Activated T-cell treated with anti-CD3 and anti-CD28 coated beads, Interleukin-2, amount 50 U/mL, for 72 hours (primary cell): ENCODE measurements around the gene GET3. TPM values are rescaled to one million over a fixed set of nuclear protein-coding genes. Genes with fewer than 3 reads are reported as not detected.
"Not testable (repeated sequence)": the region's sequence is repeated elsewhere in the genome, so short reads cannot be mapped to it uniquely, and the experiment has no call there.

Experiments
- ATAC-seq, 2 donors: fragments of 150-1000 bp; cut with Tn5 transposase; replicated peaks in 1 of 2; 2 replicates each; pipeline ENCODE4 v1.10.0; 2021; ENCODE audit warnings: moderate library complexity in 2 of 2, mild to moderate bottlenecking in 1 of 2
- DNase-seq, 2 donors: peaks; one replicate each; pipeline ENCODE4 v3.0.0; 2021 to 2022; ENCODE audit warnings: mixed read lengths in 1 of 2
- H3K27ac Mint-ChIP-seq: one replicate; pipeline ENCODE4 v1.8.0; 2022; ENCODE audit warnings: mild to moderate bottlenecking, moderate library complexity, mixed read lengths
- H3K27me3 Mint-ChIP-seq: one replicate; pipeline ENCODE4 v1.8.0; 2022; ENCODE audit warnings: low read depth, mixed read lengths
- H3K36me3 Mint-ChIP-seq, 2 donors: one replicate each; pipeline ENCODE4 v1.8.0; 2022; ENCODE audit warnings: mixed read lengths in 2 of 2, mild to moderate bottlenecking in 1 of 2; ENCODE audit not compliant: insufficient read depth in 2 of 2
- H3K4me1 Mint-ChIP-seq: one replicate; pipeline ENCODE4 v1.8.0; 2022; ENCODE audit warnings: low read depth, mixed read lengths
- H3K4me3 Mint-ChIP-seq, 2 donors: one replicate each; pipeline ENCODE4 v1.8.0; 2022; ENCODE audit warnings: mild to moderate bottlenecking in 2 of 2, mixed read lengths in 2 of 2, moderate library complexity in 2 of 2
- H3K9me3 Mint-ChIP-seq, 2 donors: one replicate each; pipeline ENCODE4 v1.8.0; 2022; ENCODE audit warnings: mixed read lengths in 2 of 2
- total RNA-seq, 2 donors: library from RNA; stranded (reverse); gene quantifications; one replicate each; pipeline ENCODE4 v1.2.3, GENCODE V29; 2022

Gene GET3
- 10 to 100 TPM; 42.6 to 43.7 TPM for total RNA-seq

DNA sequence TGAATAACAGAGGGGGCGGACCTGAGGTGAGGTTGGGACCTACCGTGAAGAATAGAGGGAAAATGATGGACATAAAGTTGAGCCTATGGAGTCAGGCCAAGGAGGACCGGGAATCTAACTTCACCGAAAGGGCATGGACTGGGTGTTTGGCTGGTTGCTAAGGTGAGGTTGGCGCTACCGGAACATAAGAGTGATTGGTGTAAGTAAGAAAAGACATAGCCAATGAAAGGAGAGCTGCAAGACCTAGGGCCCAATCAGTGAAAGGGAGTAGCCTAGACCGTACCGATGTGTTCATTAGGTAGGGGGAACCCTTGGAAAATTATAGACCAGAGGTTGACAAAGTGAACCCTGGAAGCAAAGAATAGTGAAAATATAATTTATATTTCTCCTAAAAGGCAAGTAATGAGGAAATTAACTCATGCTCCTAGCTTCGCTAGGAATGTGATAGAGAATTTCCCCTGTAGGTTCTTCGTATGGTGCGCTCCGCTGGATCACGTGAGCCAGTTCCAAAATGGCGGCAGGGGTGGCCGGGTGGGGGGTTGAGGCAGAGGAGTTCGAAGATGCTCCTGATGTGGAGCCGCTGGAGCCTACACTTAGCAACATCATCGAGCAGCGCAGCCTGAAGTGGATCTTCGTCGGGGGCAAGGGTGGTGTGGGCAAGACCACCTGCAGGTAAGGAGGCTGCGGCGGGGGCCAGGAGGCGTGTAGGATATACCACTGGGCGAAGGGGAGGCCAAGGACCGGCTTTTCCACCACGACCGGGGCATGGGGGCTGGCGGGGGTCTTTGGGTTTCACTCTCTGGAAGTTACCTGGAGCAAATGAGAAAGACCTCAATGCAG is at the start of gene GET3:
GET3 (plus strand) TSS at position 503 of the 840 bp plus-strand sequence; CDS start at position 512, 9 bp downstream.
- Mint-ChIP-seq H3K36me3 (peaks cover 7 to 11% of the 10 kb centered on the region in 2 donors), H3K4me1 (peaks cover 45% of the 10 kb centered on the region), H3K27ac (peak within 1 kb of the TSS; percentile 94), H3K9me3 (no peaks in the 10 kb centered on the region), H3K27me3 (no peaks in the 10 kb centered on the region), H3K4me3 (peak within 1 kb of the TSS; percentile 77 to 100)
- DNase-seq = peak; percentile 82 to 85
- ATAC-seq = peak; percentile 87 to 88

DNA sequence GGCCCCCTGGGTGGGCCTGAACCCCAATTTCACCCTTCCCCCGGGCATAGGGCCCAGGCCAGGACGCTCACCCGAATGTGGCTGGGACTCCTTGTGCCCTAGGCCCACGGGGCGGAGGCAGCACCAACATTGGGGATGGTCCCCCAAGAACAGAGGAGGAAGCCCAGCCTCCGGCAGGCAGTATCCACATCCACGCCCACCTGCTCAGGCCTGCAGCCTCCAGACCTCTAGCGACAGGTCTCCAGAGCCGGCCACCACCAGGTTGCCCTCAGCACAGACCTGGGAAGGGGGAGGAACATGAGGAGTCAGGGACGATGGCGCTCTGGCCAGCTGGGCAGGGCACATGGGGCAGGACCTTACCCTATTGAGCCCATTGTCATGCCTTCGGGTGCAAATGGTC is 48.3 kb upstream of the GET3 start:
- H3K27me3 Mint-ChIP-seq = no peaks in the 10 kb centered on the region
- H3K27ac Mint-ChIP-seq = no peak overlapping the region
- H3K4me3 Mint-ChIP-seq = no peak overlapping the region
- H3K36me3 Mint-ChIP-seq = no peaks in the 10 kb centered on the region
- ATAC-seq (no peak), DNase-seq (no peak)
- H3K4me1 Mint-ChIP-seq = no peaks in the 10 kb centered on the region
- no peaks in the 10 kb centered on the region for H3K9me3 Mint-ChIP-seq

DNA sequence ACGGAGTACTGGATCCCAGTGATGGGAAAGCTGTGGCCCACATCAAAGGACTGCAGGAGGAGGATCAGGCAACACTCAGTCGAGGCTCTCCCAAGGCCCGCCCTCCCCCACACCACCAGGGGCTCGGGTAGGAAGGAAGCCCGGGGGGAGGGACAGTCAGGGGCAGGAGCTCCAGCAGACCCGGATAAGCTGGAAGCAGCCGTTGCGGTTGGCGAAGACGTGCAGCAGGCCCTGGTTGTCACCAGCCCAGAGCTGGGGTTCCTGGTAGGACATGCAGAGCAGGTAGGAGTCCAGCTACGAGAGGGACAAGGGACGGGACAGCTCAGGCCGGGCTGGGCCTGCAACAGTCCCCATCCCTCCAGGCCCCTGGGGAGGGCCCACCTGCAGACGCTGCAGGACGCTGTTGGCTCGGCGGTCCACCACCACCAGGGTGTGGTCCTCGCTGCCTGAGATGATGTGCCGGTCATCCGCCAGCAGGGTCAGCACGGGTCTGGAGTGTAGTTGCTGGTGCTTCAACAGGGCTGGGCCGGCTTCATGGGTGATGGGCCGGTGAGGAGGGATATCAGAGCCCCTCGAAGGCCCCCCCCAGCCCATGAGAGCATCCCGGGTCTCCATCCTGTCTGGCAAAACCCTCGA is 47.6 kb upstream of the GET3 start:
- H3K27me3 Mint-ChIP-seq = no peaks in the 10 kb centered on the region
- H3K4me3 Mint-ChIP-seq = no peak overlapping the region
- no peaks in the 10 kb centered on the region for H3K9me3 Mint-ChIP-seq
- H3K36me3 Mint-ChIP-seq = no peaks in the 10 kb centered on the region
- H3K4me1 Mint-ChIP-seq = no peaks in the 10 kb centered on the region
- ATAC-seq (no peak), DNase-seq (no peak)
- no peak overlapping the region for H3K27ac Mint-ChIP-seq

DNA sequence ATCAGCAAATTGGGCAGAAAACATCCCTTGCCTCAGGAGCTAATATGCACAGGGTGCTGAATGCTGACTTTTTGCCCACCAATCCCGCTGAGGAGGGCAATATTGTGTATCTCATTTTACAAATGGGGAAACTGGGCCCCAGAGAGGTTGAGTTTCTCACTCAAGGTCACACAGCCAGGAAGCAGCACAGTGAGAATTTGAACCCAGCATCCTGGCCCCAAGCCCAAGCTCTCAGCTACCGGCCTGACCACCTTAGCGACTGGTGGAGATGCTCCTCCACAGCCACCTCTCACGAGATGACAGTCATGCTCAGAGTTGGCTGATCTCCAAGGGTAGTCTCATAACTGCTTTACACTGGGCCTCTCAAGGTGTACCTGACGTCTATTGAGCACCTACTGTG is 44.3 kb upstream of the GET3 start:
- H3K9me3 Mint-ChIP-seq = no peaks in the 10 kb centered on the region
- H3K4me3 Mint-ChIP-seq = no peak overlapping the region
- ATAC-seq (no peak), DNase-seq (no peak)
- no peaks in the 10 kb centered on the region for H3K27me3 Mint-ChIP-seq
- H3K27ac Mint-ChIP-seq = no peak overlapping the region
- peaks cover 6% of the 10 kb centered on the region for H3K4me1 Mint-ChIP-seq
- no peaks in the 10 kb centered on the region for H3K36me3 Mint-ChIP-seq

DNA sequence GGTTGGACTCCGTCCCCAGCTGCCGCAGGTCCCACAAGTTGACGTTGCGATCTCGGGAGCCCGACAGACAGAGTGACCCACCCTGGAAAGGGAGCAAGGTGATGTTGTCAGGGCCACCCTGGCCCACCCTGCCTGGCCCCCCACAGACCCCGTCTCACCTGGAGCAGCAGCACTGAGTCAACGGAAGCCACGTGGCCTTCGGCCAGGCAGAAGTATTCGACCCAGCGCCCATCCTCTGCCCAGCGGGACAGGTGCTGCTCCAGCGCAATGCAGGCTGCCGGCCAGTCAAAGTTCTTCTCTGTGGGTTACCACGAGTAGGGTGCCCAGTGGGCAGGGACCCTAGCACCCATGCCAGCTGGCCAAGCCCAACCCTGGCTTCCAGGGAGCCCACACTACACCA is 42.7 kb upstream of the GET3 start:
- no peaks in the 10 kb centered on the region for H3K9me3 Mint-ChIP-seq
- H3K4me3 Mint-ChIP-seq = no peak overlapping the region
- no peaks in the 10 kb centered on the region for H3K27me3 Mint-ChIP-seq
- H3K27ac Mint-ChIP-seq = no peak overlapping the region
- peaks cover 0 to 2% of the 10 kb centered on the region in 2 donors for H3K36me3 Mint-ChIP-seq
- no peak for DNase-seq
- peaks cover 11% of the 10 kb centered on the region for H3K4me1 Mint-ChIP-seq
- no peak for ATAC-seq

DNA sequence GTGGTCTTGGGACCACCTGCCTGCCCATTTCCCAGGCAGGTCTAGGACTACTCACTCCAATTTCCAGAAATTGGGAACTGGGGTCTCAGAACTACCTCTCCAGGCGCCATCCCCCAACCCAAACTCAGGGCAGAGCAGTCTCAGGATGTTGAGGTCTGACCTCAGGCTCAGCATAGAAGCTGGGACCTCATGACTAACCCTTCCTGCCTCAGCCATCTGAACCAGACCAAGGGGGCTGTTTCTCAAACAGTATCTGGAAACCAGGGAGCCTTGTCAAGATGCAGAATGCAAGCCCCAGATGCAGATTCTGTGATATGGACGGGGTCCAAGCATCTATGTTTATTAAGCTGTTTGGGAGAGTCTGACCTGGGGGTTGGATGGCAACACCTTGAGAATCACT is 42.2 kb upstream of the GET3 start:
- H3K27ac Mint-ChIP-seq = no peak overlapping the region
- ATAC-seq (peak in 1 of 2 donors; percentile 24), DNase-seq (no peak)
- no peaks in the 10 kb centered on the region for H3K27me3 Mint-ChIP-seq
- H3K36me3 Mint-ChIP-seq = peaks cover 0 to 2% of the 10 kb centered on the region in 2 donors
- H3K4me3 Mint-ChIP-seq = peak overlapping the region; percentile 31 to 87
- H3K4me1 Mint-ChIP-seq = peaks cover 11% of the 10 kb centered on the region
- no peaks in the 10 kb centered on the region for H3K9me3 Mint-ChIP-seq

DNA sequence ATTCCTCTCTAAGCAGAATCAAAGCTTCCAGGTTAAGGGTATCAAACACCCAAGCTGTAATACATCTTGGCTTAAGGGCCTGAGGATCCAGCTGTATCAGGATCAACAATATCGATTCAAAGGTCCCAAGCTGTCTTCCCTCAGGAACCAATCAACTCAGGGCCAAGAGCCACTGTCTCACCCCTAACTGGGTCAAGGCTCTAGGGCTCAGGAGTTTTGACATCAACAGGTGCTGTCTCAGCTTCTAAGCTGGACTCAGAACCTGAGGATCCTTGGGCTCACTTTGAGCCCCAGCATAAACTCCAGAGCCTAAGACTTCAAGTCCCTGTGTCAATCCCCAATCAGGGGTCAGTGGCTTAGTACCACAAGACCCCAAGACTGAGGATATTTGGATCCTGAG is 41.8 kb upstream of the GET3 start:
- Mint-ChIP-seq H3K36me3 (peaks cover 0 to 2% of the 10 kb centered on the region in 2 donors), H3K4me3 (peak overlapping the region; percentile 70 to 87), H3K9me3 (no peaks in the 10 kb centered on the region), H3K27ac (no peak overlapping the region), H3K27me3 (no peaks in the 10 kb centered on the region), H3K4me1 (peaks cover 11% of the 10 kb centered on the region)
- ATAC-seq (no peak), DNase-seq (no peak)

DNA sequence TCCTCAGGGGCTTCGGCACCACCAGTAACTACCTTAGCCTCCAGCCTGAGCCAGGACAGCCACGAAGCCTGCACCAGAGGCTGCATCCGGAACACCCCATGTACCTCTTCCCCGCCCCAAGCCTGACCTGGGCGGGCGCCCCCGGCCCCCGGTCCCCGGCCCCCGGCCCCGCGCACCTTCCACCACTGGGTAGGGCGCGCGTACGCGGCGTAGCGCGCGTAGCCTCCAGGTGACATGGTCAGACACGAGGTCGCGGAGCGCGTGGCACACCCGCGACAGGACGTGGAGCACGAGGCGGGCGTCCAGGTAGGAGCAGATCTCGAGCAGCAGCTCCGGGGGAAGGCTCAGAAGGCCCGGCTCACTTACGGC is 41.3 kb upstream of the GET3 start:
- peak; percentile 16 to 21 for ATAC-seq
- H3K4me3 Mint-ChIP-seq = peak overlapping the region; percentile 87 to 97
- no peaks in the 10 kb centered on the region for H3K27me3 Mint-ChIP-seq
- no peak overlapping the region for H3K27ac Mint-ChIP-seq
- peaks cover 0 to 4% of the 10 kb centered on the region in 2 donors for H3K36me3 Mint-ChIP-seq
- H3K9me3 Mint-ChIP-seq = no peaks in the 10 kb centered on the region
- peak in 1 of 2 donors; percentile 23 for DNase-seq
- H3K4me1 Mint-ChIP-seq = peaks cover 11% of the 10 kb centered on the region

DNA sequence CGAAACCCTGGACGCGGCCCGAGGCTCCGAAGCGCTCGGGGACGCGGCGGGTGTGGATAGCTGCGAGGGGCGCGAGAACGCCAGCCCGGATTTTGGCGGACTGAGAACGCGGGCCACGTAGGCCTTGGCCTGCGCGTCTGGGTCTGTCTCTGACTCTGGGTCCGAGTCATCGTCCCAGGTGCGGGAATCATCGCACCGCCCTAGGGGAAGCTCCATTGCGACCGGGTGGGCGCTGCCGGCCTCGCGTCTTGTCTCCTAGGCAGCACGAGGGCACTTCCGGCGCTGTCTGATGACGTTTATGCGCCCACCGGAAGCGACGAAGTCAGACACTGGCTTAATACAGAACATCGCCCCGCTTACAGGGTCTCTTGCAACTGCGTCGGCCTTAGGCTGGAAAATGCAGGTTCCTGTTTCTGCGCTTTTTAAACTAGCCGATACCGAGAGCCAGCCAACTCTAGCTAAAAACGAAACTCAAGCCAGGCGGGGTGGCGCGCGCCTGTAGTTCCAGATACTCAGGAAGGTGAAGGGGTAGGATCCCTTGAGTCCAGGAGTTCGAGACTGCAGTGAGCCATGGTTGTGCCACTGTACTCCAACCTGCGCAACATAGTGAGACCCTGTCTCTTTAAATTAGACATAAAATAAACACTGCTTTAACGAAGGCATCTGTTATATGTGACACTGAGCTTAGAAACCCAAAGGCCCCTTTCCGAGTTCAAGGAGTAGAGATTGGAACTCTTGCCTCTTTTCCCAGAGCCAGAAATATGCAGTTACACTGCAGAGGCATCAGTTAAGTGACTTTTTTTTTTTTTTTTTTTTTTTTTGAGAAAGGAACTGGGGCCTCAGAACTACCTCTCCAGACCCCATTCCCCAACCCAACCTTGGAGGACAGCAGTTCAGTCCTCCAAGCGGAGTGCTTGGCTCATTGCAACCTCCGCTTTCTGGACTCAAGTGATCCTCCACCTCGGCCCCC is 40.6 kb upstream of the GET3 start, which contains the start of gene FBXW9:
FBXW9 (minus strand) TSS at position 266 of the 970 bp plus-strand sequence; CDS start at position 216, 50 bp downstream.
- peak within 1 kb of the TSS; percentile 97 for H3K27ac Mint-ChIP-seq

DNA sequence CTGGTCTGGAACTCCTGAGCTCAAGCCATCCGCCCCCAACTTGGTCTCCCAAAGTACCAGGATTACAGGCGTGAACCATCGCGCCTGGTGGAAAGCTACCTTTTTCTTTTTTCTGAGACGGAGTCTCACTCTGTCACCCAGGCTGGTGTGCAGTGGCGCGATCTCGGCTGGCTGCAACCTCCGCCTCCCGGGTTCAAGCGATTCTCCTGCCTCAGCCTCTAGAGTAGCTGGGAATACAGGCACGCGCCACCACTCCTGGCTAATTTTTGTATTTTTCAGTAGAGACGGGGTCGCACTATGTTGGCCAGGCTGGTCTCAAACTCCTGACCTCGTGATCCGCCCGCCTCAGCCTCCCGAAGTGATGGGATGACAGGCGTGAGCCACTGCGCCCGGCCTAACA is 39.9 kb upstream of the GET3 start:
- ATAC-seq, H3K9me3 Mint-ChIP-seq, H3K27me3 Mint-ChIP-seq, H3K36me3 Mint-ChIP-seq, DNase-seq: not testable (repeated sequence)
- Mint-ChIP-seq H3K27ac (peak overlapping the region; percentile 38), H3K4me1 (peaks cover 11% of the 10 kb centered on the region), H3K4me3 (peak overlapping the region; percentile 51 to 53)

More for the DNA sequence above, 40.6 kb upstream of the GET3 start, which contains the start of gene FBXW9:
- peaks cover 0 to 4% of the 10 kb centered on the region in 2 donors for H3K36me3 Mint-ChIP-seq
- peak within 1 kb of the TSS; percentile 87 to 97 for H3K4me3 Mint-ChIP-seq
- peaks cover 11% of the 10 kb centered on the region for H3K4me1 Mint-ChIP-seq
- no peaks in the 10 kb centered on the region for H3K27me3 Mint-ChIP-seq
- peak; percentile 94 to 95 for ATAC-seq
- peak; percentile 96 to 97 for DNase-seq
- no peaks in the 10 kb centered on the region for H3K9me3 Mint-ChIP-seq

DNA sequence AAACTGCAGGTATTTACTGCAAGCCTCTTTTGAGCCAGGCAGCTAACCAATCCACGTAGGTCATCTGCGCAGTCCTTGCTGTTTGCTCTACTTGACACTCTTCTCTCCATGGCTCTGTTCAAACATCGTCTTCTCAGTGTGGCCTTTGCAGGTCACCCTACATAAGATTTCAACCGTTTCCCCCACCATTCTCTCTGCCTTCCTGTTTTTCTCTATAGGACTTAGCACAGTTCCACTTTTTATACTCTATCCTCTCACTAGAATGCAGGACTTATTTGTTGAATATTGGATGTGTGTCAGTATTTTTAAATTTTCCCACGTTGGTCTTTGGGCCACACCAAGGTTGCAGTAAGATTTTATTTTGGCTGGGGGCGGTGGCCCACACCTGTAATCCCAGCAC is 39.2 kb upstream of the GET3 start:
- no peak for DNase-seq
- ATAC-seq = no peak
- H3K27me3 Mint-ChIP-seq = no peaks in the 10 kb centered on the region
- peak overlapping the region; percentile 39 to 57 for H3K4me3 Mint-ChIP-seq
- no peak overlapping the region for H3K27ac Mint-ChIP-seq
- peaks cover 2 to 10% of the 10 kb centered on the region in 2 donors for H3K36me3 Mint-ChIP-seq
- H3K9me3 Mint-ChIP-seq = no peaks in the 10 kb centered on the region
- peaks cover 11% of the 10 kb centered on the region for H3K4me1 Mint-ChIP-seq

DNA sequence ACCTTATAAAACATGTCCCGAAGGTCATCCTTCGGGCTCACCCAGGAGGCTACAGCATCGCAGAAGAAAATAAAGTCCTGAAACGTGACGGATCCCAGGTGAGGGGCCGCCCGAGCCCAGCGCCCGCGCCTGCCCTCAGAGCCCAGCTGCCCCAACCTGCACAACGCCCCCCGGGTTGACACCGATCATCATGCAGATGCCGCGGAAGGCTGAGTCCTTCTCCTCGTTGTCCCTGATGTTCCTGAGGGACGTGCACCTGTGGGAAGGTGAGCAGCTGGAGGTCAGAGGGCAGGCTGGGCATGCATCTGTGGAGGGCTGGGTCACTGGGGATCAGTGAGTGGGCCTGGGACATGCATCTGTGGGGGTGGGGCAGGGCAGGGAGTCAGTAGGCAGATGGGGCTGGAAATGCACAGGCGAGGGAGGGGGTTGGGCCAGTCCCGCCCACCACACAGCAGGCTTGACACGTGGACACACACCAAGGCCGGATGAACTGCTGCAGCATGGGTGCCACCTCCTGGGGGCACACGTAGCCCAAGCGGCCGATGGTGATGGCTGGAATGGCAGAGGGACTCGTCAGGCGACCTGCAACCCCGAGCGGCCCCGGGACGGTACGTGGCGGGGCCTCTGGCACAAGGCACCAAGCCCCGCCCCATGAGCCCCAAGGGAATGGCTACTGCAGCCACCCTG is 35.6 kb upstream of the GET3 start:
- Mint-ChIP-seq H3K27ac (no peak overlapping the region), H3K4me3 (no peak overlapping the region), H3K36me3 (peaks cover 6 to 15% of the 10 kb centered on the region in 2 donors), H3K4me1 (peaks cover 8% of the 10 kb centered on the region), H3K27me3 (no peaks in the 10 kb centered on the region), H3K9me3 (no peaks in the 10 kb centered on the region)
- DNase-seq (no peak), ATAC-seq (no peak)
